A673 (cell line): ENCODE results near the gene DZIP1. TPM values are rescaled to one million over a fixed set of nuclear protein-coding genes. Genes with fewer than 3 reads are reported as not detected.

Experiments used
- BruUV-seq: library from RNA; stranded (reverse); fragments of 400-500 nt; replicated peaks from 2 replicates; lab custom pipeline; 2021; lab: Mats Ljungman, UMichigan
- CTCF ChIA-PET: fragments of 300-600 bp; sonication (Branson Sonifier 250); formaldehyde crosslinking; loops from one replicate; lab custom pipeline; 2022; ENCODE audit warnings: antibody characterized with exemption; lab: Charles Lee
- POLR2A ChIA-PET: fragments of 300-600 bp; sonication (Branson Sonifier 250); formaldehyde crosslinking; loops from one replicate; lab custom pipeline; 2022; ENCODE audit warnings: antibody characterized with exemption; ENCODE audit not compliant: low non-redundant PET; lab: Charles Lee
- DNase-seq: peaks from one replicate; pipeline ENCODE4 v3.0.0-alpha.2; 2015; ENCODE audit warnings: low spot score
- H3K27ac ChIP-seq: fragments of 200-600 bp; sonication (generic); 2 replicates; pipeline ENCODE4 v1.5.1; 2016; ENCODE audit warnings: mixed run types, low read depth, mild to moderate bottlenecking, mixed read lengths, antibody characterized with exemption, low read length; ENCODE audit not compliant: poor library complexity, severe bottlenecking
- H3K27me3 ChIP-seq: fragments of 200-600 bp; sonication (generic); replicated peaks from 2 replicates; pipeline ENCODE4 v1.6.1; 2017; ENCODE audit warnings: mixed run types, low read depth, mild to moderate bottlenecking, mixed read lengths, antibody characterized with exemption, low read length; ENCODE audit not compliant: insufficient read depth, poor library complexity
- H3K36me3 ChIP-seq: fragments of 200-600 bp; sonication (generic); 2 replicates; pipeline ENCODE4 v1.6.1; 2016; ENCODE audit warnings: mixed run types, mild to moderate bottlenecking, mixed read lengths, antibody characterized with exemption, low read length; ENCODE audit not compliant: insufficient read depth, poor library complexity, severe bottlenecking
- H3K4me1 ChIP-seq: fragments of 200-600 bp; sonication (generic); 2 replicates; pipeline ENCODE4 v1.6.1; 2017; ENCODE audit warnings: mixed run types, mild to moderate bottlenecking, mixed read lengths, antibody characterized with exemption, low read length; ENCODE audit not compliant: insufficient read depth, poor library complexity, severe bottlenecking
- H3K4me3 ChIP-seq: fragments of 200-600 bp; sonication (generic); 2 replicates; pipeline ENCODE4 v1.5.1; 2016; ENCODE audit warnings: low read depth, mixed run types, mild to moderate bottlenecking, mixed read lengths, low read length; ENCODE audit not compliant: poor library complexity, severe bottlenecking
- H3K9me3 ChIP-seq: fragments of 200-600 bp; sonication (generic); 2 replicates; pipeline ENCODE4 v1.6.1; 2016; ENCODE audit warnings: mixed run types, low read depth, mild to moderate bottlenecking, mixed read lengths, antibody characterized with exemption, low read length; ENCODE audit not compliant: poor library complexity, severe bottlenecking
- CTCF ChIP-seq: fragments of 300-800, 200-600 bp; sonication (generic); conservative IDR thresholded peaks from 2 replicates; pipeline ENCODE4 v1.5.1; 2017; ENCODE audit warnings: low read depth, mild to moderate bottlenecking, antibody characterized with exemption, low read length, moderate library complexity, mixed read lengths
- EZH2 ChIP-seq: fragments of 200-600 bp; sonication (generic); IDR thresholded peaks from 2 replicates; pipeline ENCODE4 v1.6.1; 2017; ENCODE audit warnings: borderline replicate concordance, low read depth, mild to moderate bottlenecking, mixed read lengths, antibody characterized with exemption, low read length; ENCODE audit not compliant: poor library complexity, severe bottlenecking
- intact Hi-C: fragments of 100-400 bp; cut with micrococcal nuclease; formaldehyde crosslinking; loops from one replicate; pipeline ENCODE4 v1.10.0; 2022; ENCODE audit not compliant: unreplicated experiment
- total RNA-seq: library from RNA; stranded (reverse); gene quantifications from 2 replicates; pipeline ENCODE4 v1.2.3, GENCODE V29; 2021

Gene DZIP1
- total RNA-seq, 1 experiment from 2014 or later: 6.1 TPM

GRCh38 chr13:95559100-95559499, 85.4 kb downstream of the DZIP1 start:
- TF ChIP-seq CTCF (no peak), EZH2 (no peak)
- CTCF ChIA-PET: no interaction called here
- Histone ChIP-seq H3K4me3 (no peak overlapping the region), H3K27ac (no peak overlapping the region), H3K27me3 (no peaks in the 10 kb centered on the region), H3K4me1 (no peaks in the 10 kb centered on the region), H3K9me3 (no peaks in the 10 kb centered on the region), H3K36me3 (no peaks in the 10 kb centered on the region)
- DNase-seq: no peak
- intact Hi-C loops: no loop called here
- no TSS peak for BruUV-seq
- POLR2A ChIA-PET: no interaction called here

GRCh38 chr13:95557013-95557412, 87.5 kb downstream of the DZIP1 start:
- Histone ChIP-seq H3K4me3 (no peak overlapping the region), H3K4me1 (no peaks in the 10 kb centered on the region), H3K9me3 (no peaks in the 10 kb centered on the region), H3K27ac (no peak overlapping the region), H3K36me3 (no peaks in the 10 kb centered on the region), H3K27me3 (no peaks in the 10 kb centered on the region)
- ChIA-PET POLR2A (no interaction called here), CTCF (no interaction called here)
- TF ChIP-seq CTCF (no peak), EZH2 (no peak)
- no peak for DNase-seq
- intact Hi-C loops: no loop called here
- BruUV-seq: no TSS peak

GRCh38 chr13:95553581-95554385, 90.7 kb downstream of the DZIP1 start:
- BruUV-seq: no TSS peak
- no peak overlapping the region for H3K27ac ChIP-seq
- no peak for TF ChIP-seq CTCF
- no peak for TF ChIP-seq EZH2
- no peaks in the 10 kb centered on the region for H3K36me3 ChIP-seq
- H3K4me3 ChIP-seq: no peak overlapping the region
- no peaks in the 10 kb centered on the region for H3K4me1 ChIP-seq
- CTCF ChIA-PET: no interaction called here
- H3K9me3 ChIP-seq: no peaks in the 10 kb centered on the region
- POLR2A ChIA-PET: no interaction called here
- intact Hi-C loops: no loop called here
- no peak for DNase-seq
- H3K27me3 ChIP-seq: no peaks in the 10 kb centered on the region
